ENCODE results near the gene CACNA1C.
"Not testable (repeated sequence)": the region's sequence is repeated elsewhere in the genome, so short reads cannot be mapped to it uniquely, and the experiment has no call there.

CACNA1C gene

GRCh38 chr12:2113119-2113912, 60.5 kb downstream of the CACNA1C start:
- DNase-seq, result no peak

GRCh38 chr12:2114071-2114470, 61.3 kb downstream of the CACNA1C start:
- no peak for DNase-seq

- no peak for DNase-seq
These were observed 62.5 kb downstream of the CACNA1C start for GRCh38 chr12:2115101-2115845.

- no peak for DNase-seq
These were observed 64.8 kb downstream of the CACNA1C start for GRCh38 chr12:2117541-2117940.

- no peak for DNase-seq
These were observed 65.3 kb downstream of the CACNA1C start for GRCh38 chr12:2118061-2118460.

GRCh38 chr12:2118481-2119255, 65.9 kb downstream of the CACNA1C start:
- DNase-seq, result no peak

GRCh38 chr12:2119266-2119665, 66.5 kb downstream of the CACNA1C start:
- no peak for DNase-seq

GRCh38 chr12:2120982-2121758, 68.4 kb downstream of the CACNA1C start:
- no peak for DNase-seq

GRCh38 chr12:2124466-2125023, 71.8 kb downstream of the CACNA1C start:
- no peak for DNase-seq

- no peak for DNase-seq
These were observed 73.1 kb downstream of the CACNA1C start for GRCh38 chr12:2125651-2126522.

- DNase-seq, result no peak
These were observed 74.1 kb downstream of the CACNA1C start for GRCh38 chr12:2126676-2127406.

- no peak for DNase-seq
These were observed 76.3 kb downstream of the CACNA1C start for GRCh38 chr12:2129076-2129475.

GRCh38 chr12:2135661-2136418, 83.1 kb downstream of the CACNA1C start:
- DNase-seq, result not testable (repeated sequence)

- no peak for DNase-seq
These were observed 84.1 kb downstream of the CACNA1C start for GRCh38 chr12:2136901-2137300.

- no peak for DNase-seq
These were observed 84.9 kb downstream of the CACNA1C start for GRCh38 chr12:2137711-2138110.

GRCh38 chr12:2138294-2138693, 85.5 kb downstream of the CACNA1C start:
- no peak for DNase-seq

- no peak for DNase-seq
These were observed 86.1 kb downstream of the CACNA1C start for GRCh38 chr12:2138871-2139308.

GRCh38 chr12:2139651-2140050, 86.9 kb downstream of the CACNA1C start:
- no peak for DNase-seq

GRCh38 chr12:2140858-2141519, 88.2 kb downstream of the CACNA1C start:
- DNase-seq, result no peak

Data from GF-D8 (cell line).